HG03460 (cell line): ENCODE measurements around the gene CAMTA1.

Experiments used
- ATAC-seq: cut with Tn5 transposase; IDR thresholded peaks from one replicate; pipeline ENCODE4 v1.9.1; 2021; ENCODE audit not compliant: unreplicated experiment

The CAMTA1 gene

GRCh38 chr1:7515904-7516303 is 730.6 kb downstream of the CAMTA1 start:
- no peak for ATAC-seq

- ATAC-seq = no peak
Measured at GRCh38 chr1:7516341-7516740, 731.1 kb downstream of the CAMTA1 start.

GRCh38 chr1:7516929-7517328 is 731.7 kb downstream of the CAMTA1 start:
- ATAC-seq = no peak

GRCh38 chr1:7517611-7518330 is 732.5 kb downstream of the CAMTA1 start:
- no peak for ATAC-seq

- ATAC-seq = no peak
Measured at GRCh38 chr1:7518411-7518810, 733.2 kb downstream of the CAMTA1 start.

GRCh38 chr1:7519181-7519860 is 734.1 kb downstream of the CAMTA1 start:
- ATAC-seq = no peak

- no peak for ATAC-seq
Measured at GRCh38 chr1:7519861-7520395, 734.7 kb downstream of the CAMTA1 start.

- no peak for ATAC-seq
Measured at GRCh38 chr1:7520496-7520895, 735.2 kb downstream of the CAMTA1 start.

- ATAC-seq = no peak
Measured at GRCh38 chr1:7524341-7525337, 739.4 kb downstream of the CAMTA1 start.

GRCh38 chr1:7525338-7526063 is 740.2 kb downstream of the CAMTA1 start:
- no peak for ATAC-seq

GRCh38 chr1:7526196-7526866 is 741.1 kb downstream of the CAMTA1 start:
- no peak for ATAC-seq

- no peak for ATAC-seq
Measured at GRCh38 chr1:7526867-7527732, 741.8 kb downstream of the CAMTA1 start.

GRCh38 chr1:7527733-7528045 is 742.4 kb downstream of the CAMTA1 start:
- no peak for ATAC-seq

GRCh38 chr1:7528386-7529198 is 743.3 kb downstream of the CAMTA1 start:
- no peak for ATAC-seq

GRCh38 chr1:7529917-7530316 is 744.7 kb downstream of the CAMTA1 start:
- no peak for ATAC-seq

GRCh38 chr1:7531562-7532340 is 746.5 kb downstream of the CAMTA1 start:
- no peak for ATAC-seq

- ATAC-seq = no peak
Measured at GRCh38 chr1:7533006-7533405, 747.8 kb downstream of the CAMTA1 start.
